Right renal pelvis (tissue), 4 donors: ENCODE data around the gene PTPRH. TPM values are rescaled to one million over a fixed set of nuclear protein-coding genes. Genes with fewer than 3 reads are reported as not detected.

ENCODE experiments used
- DNase-seq, 4 donors: peaks; one replicate each; pipeline ENCODE4 v3.0.0-alpha.2; 2013; ENCODE audit warnings: low read depth in 4 of 4, low spot score in 3 of 4, missing footprints in 1 of 4
- polyA plus RNA-seq, 4 donors: library from polyadenylated mRNA; unstranded; fragments of 120-200 nt; gene quantifications; one replicate each; pipeline ENCODE4 v1.2.1, GENCODE V29; 2013; ENCODE audit not compliant: insufficient read length in 4 of 4

PTPRH gene
- polyA plus RNA-seq, 4 donors = 0.10 to 0.49 (median 0.27) TPM; not detected in 1

DNA sequence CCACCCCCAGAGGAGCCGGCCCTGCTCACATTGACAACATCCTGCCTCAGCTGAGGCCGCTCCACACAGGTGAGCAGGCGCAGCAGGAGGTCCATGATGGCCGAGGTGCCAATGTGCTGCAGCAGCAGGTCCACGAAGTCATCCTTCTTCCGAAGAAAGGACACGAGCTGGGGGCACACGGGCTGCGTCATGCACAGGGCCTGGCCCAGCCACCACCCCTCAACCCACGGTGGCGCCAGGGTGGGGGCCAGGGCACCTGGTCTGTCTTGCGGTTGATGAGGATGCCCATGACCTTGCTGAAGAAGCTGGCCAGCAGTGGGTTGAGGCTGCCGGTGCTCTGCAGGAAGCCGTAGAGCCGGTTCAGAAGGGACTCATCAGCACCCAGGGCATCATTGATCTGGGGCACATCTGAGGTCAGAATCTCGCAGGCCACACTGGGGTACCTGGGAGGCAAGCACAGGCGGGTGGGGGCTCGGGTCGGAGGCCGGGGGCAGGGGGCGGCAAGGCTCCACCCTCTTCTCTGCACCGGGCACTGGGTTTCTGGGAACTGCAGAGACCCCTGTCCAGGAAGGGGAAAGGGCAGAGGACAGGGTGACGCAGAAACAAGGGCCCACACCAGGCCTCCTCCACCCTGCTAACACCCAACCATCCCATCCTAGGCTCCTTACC, 36.1 kb upstream of the PTPRH start:
- DNase-seq = no peak

DNA sequence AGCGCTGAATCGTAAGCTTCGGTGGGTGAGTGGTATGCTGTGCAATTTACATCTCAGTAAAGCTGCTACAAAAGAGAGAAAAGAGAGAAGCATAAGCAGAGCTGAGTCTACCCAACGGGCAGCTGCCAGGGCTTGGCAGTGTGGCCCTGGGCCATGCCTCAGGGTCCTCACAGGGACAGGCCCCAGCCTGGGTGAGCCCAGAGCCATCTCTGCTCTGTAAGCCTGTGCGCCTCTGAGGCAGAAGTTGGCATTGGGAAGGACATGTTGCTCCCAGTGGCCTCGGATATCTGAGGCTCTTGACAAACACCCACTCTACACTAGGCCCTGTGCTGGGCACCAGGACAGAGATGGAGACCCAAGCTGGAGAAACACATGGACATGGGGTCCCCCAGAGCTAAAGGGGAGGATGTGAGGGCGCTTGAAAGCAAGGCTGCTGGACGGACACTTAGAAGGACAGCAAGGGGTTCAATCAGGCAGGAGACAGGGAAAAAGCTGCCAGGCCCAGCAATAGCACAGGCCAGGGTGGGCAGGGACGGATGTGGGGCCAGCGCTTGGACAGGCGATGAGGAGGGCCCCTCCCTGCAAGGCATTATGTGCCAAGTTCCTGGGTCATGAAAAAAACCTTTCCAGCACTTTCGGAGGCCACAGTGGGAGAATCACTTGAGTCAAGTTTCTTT, 34.8 kb upstream of the PTPRH start:
- DNase-seq = no peak

DNA sequence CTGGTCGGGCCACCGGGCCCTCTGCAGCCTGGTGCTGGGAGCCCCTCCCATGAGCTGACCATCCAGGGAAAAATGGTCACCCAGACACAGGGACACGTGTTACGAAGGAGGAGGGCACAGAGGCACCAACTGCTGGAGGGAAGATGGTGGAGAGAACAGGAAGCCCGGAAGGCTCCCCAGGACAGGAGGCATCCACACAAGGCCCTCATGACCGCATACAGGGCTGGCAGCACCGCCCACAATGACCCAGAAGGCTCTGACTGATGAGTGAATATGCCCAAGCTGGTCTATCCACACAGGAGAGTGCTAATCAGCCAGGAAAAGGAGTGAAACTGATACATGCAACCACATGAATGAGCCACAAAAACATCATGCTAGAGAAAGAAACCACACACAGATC, 33.2 kb upstream of the PTPRH start:
- DNase-seq = no peak

DNA sequence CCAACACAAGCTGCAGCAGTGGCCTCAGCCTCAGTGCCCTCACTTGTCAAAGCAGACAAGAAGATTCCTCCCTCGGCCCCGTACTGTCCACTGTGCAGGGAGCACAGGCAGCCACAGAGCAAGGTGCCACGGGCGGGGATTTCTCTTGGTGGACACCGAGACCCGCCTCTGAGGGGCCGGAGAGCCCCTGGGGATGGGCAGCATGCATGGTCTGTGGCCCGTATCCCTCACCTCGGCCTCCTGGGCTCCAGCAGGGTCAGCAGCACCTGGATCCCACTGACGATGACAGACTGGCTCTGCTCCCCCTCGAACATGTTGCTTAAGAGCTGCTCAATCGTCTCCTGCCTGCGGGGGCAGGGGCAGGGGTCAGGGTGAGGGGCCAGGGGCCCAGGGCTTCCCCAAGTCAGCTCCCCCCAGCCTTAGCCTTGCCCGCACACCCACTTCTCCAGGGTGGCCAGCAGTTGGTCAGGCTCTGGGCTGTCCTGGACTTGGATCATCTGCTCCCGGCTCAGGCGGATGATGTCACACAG, 32.7 kb upstream of the PTPRH start:
- no peak for DNase-seq

DNA sequence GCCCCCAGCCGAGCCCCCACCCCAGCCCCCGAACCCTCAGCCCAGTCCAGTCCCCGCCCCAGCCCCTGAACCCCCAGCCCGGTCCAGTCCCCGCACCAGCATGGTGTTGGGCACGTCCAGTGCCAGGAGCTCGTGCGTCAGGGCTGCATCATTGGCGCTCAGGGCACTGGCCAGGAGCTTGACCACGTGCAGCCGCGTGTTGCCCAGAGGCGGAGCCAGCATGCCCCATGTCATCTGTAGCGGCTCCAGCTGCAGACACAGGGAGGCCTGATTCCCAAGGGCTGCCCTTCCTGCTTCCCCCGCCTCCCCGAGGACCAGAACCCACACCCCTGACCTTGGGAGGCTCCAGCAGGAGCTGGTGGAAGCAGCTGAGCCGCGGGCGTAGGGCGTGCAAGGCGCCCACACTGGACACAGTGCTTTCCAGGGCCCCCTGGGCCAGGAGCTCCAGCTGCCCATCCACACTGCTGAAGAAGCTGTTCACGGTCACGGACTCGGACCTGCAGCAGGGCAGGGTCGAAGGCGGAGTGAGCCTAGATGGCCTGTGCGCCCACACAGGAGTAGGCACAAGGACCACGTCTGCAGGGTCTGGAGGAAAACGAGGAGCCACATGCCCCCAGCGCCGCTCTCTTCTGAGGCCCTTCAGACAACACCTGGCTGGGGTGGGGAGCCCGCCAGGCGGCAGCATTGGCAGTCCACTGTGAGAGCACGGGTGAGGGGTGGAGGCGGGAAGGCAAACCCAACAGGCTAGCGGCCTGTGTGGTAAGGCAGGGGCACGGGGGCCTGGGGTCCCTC, 32.0 kb upstream of the PTPRH start:
- DNase-seq = no peak

DNA sequence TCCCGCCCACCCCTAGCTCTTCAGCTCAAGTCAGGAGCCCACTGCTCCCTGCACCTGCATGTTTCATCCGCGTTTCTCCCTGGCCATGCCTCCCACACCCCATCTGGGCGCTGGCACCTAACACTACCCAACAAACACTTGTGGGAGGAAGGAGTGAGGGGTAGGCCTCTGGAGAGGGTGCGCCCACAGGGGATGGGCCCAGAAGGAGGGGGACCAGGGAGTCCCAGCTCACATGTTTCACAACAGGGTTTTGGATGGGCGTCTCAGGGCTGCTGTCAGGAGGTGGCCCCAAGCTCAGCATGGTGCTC, 31.4 kb upstream of the PTPRH start:
- no peak for DNase-seq

DNA sequence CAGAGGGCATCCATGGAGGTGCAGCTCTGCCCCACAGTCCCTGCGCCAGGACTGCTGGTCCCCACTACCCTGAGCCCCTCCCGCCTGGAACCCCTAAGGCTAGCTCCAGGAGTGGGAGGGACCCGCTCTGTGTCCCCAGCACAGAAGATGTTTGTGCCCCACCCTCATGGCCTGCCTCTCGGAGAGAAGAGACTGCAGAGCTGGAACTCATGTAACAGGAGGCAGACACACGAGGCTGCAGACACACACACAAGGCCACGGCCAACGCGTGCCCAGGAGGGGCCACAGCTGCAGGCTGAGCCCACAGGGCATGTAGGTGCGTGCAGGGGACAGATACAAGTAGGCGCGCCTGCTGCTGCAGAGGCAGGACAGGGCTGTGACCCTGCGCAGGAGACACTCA, 29.7 kb upstream of the PTPRH start:
- no peak for DNase-seq

DNA sequence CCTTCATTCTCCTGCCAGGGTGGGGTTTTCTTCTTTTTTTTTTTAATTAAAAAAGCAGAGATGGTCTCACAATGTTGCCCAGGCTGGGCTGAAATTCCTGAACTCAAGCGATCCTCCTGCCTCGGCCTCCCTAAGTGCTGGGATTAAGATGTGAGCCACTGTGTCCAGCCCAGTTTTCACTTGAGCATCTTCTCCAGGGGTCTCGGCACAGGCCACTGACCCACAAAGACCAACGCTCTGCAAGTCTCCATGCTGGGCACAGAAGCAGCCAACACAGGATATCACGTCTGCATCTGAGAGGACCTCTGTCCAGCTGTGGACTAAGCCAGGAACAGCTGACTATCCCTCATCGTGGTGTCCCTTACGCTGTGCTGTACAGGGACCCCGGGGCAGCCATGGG, 28.7 kb upstream of the PTPRH start:
- DNase-seq = no peak

DNA sequence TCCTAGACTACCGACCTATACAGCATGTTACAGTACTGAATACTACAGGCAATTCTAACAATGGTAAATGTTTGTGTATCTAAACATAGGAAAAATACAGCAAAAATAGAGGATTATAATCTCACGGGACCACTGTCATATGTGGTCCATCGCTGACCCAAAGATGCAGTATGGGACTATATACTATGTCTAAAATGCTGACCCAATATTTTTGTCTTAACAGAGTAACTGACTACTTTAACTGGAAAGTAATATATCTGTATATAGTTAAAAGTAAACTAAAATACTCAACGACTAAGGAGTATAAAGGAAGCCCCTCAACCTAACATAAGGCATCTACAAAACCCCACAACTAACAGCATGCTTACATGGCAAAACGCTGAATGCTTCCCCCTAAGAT, 23.7 kb upstream of the PTPRH start:
- no peak for DNase-seq

DNA sequence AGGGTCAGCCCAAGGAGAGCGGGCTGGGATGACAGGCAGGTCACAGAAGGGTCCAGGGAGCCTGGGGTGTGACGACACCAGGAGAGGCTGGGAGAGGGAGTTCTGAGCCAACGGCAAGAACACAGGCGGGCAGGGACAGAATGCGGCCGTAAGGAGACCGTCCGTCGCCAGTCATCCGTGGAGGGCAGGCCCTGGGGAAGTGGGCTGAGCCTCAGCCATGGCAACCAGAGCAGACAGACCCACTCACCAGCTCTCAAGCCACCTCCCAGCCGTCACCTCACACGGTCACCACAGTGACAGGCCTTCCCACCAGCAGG, 22.9 kb upstream of the PTPRH start:
- no peak for DNase-seq

DNA sequence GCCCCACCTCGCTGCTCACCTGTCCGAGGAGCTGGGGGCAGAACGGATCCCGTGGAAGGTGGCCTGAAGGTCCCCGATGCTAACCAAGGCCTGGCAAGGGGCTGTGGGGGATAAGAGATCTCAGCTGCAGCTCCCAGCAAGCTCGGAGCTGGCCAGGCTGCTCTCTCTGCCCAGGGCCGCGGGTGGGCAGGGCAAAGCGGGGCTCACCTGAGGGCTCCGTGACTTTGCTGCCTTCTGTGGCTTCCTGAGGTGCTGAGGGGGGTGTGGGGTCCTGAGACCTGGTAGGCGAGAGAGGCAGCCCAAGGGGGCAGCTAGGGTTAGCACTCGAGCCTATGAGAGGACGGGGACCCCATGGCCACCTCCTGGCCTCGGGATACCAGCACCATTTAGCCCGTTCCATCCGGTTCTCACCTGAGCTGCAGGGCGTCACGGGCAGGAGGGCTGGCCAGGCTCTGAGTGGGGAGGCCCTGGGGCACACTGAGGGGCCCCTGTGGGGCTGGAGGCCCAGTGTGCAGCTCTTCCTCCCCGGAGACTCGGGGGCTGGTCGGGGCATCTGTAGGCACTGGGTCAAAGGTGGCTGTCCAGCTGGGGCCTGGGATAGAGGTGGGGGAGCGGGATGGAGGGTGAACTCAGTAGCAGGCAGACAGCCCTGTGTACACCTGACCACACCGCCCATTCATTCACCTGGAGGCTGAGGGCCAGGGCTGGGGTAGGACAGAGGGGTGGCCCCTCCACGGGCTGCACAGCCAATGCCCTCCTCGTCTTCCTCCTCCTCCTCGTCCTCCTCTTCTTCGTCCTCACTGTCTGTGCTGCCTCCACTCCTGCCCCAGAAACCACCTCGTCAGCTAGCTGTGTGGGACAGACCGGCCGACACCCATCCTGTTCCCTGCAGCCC, 22.3 kb upstream of the PTPRH start:
- no peak for DNase-seq

DNA sequence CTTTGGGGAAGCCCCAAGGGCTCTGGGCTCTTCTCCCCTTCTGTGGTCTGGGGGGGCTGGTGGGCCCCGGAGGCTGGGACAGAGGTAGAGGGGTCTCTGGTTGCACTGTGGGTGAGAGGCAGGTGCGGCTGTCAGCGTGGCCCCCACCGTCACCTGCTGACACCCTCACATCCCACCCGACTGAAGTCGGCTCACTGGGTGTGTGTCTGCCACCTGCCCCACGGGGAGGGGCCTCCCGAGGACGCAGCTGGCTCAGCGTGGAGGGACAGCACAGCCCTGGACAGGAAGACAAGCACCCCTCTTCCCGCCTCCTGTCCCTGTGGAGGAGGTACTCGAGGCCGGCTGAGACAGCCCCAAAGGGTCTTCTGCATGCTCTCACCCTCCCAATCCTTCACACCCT, 21.5 kb upstream of the PTPRH start:
- no peak for DNase-seq

DNA sequence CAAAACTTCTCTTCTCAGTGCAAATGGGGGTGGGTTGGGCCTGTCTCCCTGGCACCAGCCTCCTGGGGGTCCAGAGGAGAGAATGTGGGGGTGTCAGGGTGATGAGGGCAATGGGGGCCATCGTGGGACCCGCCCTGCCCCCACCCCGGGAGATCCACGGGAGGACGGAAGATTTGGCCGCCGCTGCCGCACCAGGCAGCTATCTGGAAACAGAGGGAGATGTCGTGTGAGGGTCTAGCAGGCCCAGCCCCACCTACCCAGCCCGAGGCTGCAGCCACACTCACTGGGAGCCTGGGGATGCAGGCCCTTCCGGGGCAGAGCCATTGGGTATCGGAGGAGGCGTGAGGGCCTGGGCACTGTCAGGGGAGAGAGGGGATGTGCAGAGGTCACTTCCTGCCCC, 21.0 kb upstream of the PTPRH start:
- no peak for DNase-seq

DNA sequence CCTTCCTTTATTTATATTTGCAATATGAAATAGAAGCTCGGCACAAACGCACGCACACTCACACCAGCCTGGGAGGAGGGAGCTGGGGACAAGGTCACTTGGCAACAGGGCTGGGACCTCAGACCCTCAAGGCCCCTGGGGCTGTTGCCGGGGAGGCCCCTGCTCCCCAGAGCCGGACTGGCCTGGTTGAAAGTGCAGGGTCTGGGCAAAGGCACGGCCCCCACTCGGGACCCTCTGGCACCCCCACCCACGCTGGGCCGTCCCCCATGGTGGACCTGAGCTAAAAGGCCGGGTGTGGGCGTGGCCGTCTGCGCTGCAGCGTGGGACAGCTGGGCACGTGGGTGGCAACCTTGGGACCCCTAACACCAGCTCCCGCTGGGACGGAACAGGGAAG, 20.5 kb upstream of the PTPRH start:
- DNase-seq = no peak

DNA sequence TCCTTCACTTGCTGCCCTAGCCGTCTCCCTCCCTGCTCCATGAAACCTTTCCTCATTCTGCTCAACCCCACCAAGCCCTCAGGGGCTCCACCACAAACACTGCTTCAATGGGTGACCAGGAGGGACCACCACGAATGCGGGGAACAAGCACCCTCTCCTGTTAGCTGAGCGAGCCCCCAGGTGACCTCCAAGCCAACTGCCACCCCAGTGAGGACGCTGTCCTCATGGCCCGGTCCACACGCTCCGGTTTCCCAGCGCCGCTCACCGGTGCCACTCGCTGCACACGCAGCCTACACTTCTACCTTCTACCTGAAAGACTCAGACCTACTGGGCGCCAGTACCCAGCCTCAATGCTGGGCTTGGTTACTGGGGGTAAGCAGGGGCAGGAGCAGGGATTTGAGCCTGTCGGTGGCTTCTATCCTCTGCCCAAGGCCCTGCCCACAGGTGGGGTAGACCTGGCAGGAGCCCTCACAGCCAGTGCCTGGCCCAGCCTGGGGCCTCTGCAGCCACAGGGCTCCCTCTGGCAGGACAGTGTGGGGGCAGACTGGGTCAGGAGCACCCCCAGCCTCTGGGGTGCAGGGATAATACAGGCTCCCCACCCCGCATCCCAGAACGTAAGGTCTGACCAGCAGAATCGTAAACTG, 20.0 kb upstream of the PTPRH start:
- no peak for DNase-seq

DNA sequence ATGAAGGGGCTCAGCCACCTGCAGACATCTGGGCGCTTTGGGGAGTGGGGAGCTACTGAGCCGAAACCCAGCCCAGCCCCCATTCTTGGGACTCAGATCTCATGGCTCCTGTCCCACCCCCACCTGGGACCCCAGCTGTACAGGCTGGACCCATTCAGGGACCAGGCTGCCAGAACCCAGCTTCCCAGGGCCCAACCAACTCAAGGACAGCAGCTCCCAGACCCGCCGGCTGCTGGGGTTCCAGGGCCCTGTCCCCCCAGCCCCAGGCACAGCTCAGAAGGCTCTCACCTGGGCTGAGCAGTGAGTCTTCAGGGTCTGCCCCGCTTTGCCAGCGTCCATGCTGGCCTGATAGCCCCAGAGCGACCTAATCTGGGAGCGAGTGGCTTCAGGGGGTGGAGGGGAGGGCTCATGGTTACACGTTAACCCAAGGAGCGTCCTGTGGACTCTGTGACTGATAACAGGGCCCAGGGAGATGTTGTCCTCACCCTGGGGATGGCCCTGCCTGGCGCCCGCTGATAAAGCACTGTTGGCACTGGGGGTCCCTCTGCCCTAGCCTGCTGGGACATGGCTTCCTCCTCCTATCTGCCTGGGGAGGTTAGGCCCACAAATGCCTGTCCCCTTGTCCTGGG, 19.2 kb upstream of the PTPRH start, which contains the start of gene TMEM86B:
TMEM86B (minus strand) TSS at position 361 of the 629 bp plus-strand sequence; CDS start at position 339, 22 bp downstream.
- no peak for DNase-seq

DNA sequence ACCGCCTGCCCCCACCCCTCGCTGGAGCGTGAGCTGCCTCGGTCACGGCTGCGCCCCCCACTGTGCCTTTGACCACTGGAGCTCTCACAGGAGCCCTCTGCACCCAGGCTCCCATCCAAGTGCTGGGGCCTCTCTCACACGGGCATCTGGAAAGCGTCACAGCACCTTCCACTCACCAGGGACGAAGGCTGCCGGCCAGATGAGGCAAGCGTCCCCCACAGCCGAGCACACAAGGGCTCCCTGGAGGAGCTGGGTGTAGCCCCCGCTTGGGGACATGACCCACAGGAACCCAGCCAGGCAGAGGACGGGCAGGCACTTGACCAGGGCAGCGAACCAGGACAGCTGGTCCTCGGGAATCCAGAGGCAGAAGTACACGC, 18.7 kb upstream of the PTPRH start:
- DNase-seq = no peak

DNA sequence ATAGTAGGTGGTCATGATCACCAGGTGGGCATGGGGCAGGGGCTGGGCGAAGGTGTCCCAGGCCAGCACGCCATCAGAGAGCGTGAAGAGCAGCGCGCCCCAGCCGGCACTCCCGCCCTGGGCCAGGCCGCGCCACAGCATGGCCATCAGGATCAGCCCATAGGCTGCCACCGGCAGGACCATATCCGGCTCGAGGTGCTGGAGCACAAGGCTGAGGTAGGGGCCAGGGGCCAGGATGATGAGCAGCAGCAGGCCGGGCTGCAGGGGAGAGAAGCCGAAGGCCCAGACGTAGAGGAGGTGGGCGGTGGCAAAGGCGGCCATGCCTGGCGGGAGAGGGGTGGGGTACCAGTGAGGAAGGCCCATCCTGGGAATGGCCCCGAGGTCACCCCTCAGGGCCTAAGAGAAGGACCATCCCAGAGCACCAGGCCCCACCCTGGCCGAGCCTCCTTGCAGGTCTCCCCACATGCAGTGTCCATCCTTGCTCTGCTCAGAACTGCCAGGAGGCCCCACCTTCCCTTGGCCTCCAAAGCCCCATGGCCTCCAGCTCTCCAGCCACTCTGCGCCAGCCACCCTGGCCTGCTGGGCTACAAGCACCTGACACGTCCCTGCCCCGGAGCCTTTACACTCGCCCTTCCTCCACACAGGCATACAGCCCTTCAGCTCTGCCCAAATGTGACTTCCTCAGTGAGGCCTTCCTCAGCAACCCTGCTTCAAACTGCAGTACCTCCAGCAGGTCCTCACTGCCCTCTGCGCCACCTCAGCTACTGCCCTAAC, 18.1 kb upstream of the PTPRH start:
- no peak for DNase-seq

DNA sequence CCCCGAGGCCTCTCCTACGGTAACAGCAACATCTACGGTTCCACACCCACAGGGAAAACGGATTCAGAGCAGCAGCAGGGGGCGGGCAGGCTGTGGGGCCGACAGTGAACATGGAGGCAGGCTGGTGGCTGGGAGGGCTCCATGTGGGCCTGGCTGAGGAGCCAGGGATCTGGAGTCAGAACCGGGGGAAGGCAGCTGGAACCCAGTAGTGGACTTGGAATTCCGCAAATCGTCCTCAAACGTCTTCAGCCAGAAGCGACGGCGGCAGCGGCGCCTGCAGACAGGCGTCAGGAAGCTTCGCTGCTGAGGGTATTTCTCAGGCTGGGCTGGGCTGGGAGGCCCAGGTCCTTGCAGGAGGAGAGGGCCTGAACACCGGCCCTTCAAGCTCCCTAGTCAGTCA, 17.5 kb upstream of the PTPRH start:
- DNase-seq = no peak
